Measurements from ENCODE around the gene C1QTNF6. TPM values are rescaled to one million over a fixed set of nuclear protein-coding genes. Genes with fewer than 3 reads are reported as not detected.
A peak's percentile ranks its signal among the peaks of the same experiment; 100 is the strongest.

C1QTNF6 gene
- total RNA-seq, 1 donor from 2014 or later = 5.3 TPM

DNA sequence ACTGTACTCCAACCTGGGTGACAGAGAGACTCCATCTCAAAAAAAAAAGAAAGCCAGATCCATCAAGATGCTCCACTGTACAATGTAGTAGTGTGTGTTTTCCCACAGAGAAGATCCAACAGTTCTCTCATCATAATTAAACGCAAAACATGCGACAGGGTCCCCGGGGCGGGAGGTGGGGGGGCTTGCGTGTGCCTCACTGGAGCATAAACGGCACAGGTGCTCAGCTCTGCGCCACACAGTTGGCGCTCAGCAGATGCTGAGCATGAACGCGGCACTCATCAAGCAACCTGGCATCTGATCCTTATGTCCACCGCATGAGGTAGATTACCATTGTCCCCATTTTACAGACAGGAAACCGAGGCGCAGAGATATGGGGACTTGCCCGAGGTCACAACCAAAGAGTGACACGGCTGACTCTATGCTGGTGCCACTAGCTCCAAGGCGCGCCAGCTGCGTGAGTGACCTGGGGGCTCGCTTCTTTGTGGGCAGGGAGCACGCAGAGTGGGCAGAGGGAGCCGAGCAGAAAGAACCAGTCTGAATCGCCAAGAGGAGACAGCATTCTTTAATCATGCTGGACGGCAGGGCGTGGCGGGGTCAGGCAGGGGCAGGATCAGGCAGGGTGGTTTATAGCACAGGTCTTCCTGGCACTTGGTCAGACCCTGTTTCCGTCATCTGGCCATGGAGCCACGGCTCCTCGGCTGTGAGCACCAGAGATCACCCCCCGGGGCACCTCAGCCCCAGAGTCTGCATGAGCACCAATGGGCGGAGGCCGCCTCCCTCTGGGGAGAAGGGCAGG, 8.2 kb downstream of the C1QTNF6 start:
- TF ChIP-seq, protein P1, sequence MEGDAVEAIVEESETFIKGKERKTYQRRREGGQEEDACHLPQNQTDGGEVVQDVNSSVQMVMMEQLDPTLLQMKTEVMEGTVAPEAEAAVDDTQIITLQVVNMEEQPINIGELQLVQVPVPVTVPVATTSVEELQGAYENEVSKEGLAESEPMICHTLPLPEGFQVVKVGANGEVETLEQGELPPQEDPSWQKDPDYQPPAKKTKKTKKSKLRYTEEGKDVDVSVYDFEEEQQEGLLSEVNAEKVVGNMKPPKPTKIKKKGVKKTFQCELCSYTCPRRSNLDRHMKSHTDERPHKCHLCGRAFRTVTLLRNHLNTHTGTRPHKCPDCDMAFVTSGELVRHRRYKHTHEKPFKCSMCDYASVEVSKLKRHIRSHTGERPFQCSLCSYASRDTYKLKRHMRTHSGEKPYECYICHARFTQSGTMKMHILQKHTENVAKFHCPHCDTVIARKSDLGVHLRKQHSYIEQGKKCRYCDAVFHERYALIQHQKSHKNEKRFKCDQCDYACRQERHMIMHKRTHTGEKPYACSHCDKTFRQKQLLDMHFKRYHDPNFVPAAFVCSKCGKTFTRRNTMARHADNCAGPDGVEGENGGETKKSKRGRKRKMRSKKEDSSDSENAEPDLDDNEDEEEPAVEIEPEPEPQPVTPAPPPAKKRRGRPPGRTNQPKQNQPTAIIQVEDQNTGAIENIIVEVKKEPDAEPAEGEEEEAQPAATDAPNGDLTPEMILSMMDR (IDR thresholded peaks at IDR 0.05) = no peak
- Histone ChIP-seq H3K9me3 (no peaks in the 10 kb centered on the region), H3K4me1 (peaks cover 54% of the 10 kb centered on the region), H3K36me3 (peaks cover 7% of the 10 kb centered on the region), H3K4me3 (no peak overlapping the region), H3K27me3 (ENCODE audit: low read depth) (no peaks in the 10 kb centered on the region), H3K27ac (peak overlapping the region; percentile 58)
- ATAC-seq (no peak), DNase-seq (peak; percentile 44)
- intact Hi-C loops (cut with DNase I) = no loop called here

DNA sequence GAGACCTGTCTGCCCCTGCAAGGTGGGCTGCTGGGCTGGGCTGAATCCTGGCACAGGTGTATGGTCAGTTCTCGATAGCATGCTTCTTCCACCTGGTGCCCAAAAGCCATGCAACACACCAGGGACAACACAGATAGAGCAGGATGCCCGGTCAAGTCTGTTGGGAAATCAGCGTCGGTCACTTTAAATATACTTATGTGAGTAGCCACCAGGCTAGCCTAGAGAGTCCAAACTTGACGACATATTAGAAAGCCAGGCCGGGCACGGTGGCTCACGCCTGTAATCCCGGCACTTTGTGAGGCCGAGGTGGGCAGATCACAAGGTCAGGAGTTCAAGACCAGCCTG, 8.9 kb downstream of the C1QTNF6 start:
- Histone ChIP-seq H3K9me3 (no peaks in the 10 kb centered on the region), H3K4me3 (no peak overlapping the region), H3K36me3 (peaks cover 7% of the 10 kb centered on the region), H3K4me1 (peaks cover 54% of the 10 kb centered on the region), H3K27ac (peak overlapping the region; percentile 42), H3K27me3 (ENCODE audit: low read depth) (no peaks in the 10 kb centered on the region)
- ATAC-seq = no peak
- TF ChIP-seq, protein P1 (IDR thresholded peaks at IDR 0.05) = no peak
- no peak for DNase-seq
- intact Hi-C loops (cut with DNase I) = no loop called here

DNA sequence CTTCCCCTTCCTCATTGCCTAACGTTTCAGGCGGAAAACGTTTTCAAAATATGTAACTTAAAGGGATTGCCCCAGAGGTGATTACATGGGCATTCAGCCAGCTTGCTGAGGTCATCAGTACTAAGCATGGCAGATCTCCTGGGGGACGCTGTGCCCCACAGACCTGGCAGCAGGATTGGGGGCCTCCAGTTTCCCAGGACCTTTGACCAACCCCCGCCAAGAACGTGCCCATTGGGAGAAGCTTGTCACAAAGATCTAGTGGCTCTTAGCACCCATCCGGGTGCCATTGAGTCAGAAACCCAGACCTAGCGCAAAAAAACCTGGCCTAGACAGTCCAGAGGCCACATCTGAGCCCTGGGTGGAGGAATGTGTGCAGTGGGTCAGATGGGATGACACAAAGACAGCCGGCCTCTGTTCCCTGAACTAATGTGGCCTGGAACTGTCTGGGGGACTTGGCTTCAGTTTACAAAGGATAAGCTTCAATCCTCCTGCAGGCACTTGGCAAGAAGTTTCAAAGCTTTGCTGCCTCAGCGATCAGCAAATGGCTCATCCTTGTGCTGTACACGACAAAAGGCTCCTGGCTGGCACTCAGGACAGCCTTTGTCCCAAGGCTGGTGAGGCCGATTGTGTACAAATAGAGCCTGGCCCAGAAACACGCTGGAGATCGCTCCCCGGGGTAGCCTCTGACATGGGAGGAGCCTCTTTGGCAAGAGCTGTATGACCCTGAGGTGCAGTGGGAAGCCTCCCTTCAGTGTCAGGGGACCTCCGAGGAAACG, 9.5 kb downstream of the C1QTNF6 start:
- peaks cover 54% of the 10 kb centered on the region for H3K4me1 ChIP-seq
- H3K27me3 ChIP-seq (ENCODE audit: low read depth) = no peaks in the 10 kb centered on the region
- peak overlapping the region; percentile 42 for H3K27ac ChIP-seq
- TF ChIP-seq, protein P1 (IDR thresholded peaks at IDR 0.05) = no peak
- H3K9me3 ChIP-seq = no peaks in the 10 kb centered on the region
- DNase-seq (peak; percentile 61), ATAC-seq (peak in 1 of 2 donors; percentile 31)
- peaks cover 7% of the 10 kb centered on the region for H3K36me3 ChIP-seq
- H3K4me3 ChIP-seq = no peak overlapping the region
- intact Hi-C loops (cut with DNase I) = no loop called here

DNA sequence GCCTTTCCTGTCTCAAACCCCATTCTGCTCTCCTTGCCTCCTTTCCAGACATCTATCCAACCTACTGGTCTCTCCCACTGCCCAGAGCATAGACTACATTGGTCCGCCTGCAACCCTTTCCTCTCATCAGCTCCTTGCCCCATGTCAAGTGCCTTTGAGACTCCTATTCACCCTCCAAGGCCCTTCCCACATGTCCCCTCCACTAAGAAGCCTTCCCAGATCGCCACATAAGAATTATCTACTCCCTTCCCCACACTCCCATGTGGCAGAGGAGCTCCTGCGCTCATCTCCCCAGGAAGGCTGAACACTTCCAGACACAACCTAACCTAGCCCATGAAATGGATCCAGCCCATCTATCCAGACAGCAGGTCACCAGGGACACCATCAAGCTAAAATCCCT, 10.3 kb downstream of the C1QTNF6 start:
- ATAC-seq = no peak
- TF ChIP-seq, protein P1 (IDR thresholded peaks at IDR 0.05) = no peak
- Histone ChIP-seq H3K27ac (no peak overlapping the region), H3K4me1 (peaks cover 54% of the 10 kb centered on the region), H3K36me3 (peaks cover 7% of the 10 kb centered on the region), H3K27me3 (ENCODE audit: low read depth) (no peaks in the 10 kb centered on the region), H3K9me3 (no peaks in the 10 kb centered on the region), H3K4me3 (no peak overlapping the region)
- DNase-seq = no peak
- intact Hi-C loops (cut with DNase I) = no loop called here

DNA sequence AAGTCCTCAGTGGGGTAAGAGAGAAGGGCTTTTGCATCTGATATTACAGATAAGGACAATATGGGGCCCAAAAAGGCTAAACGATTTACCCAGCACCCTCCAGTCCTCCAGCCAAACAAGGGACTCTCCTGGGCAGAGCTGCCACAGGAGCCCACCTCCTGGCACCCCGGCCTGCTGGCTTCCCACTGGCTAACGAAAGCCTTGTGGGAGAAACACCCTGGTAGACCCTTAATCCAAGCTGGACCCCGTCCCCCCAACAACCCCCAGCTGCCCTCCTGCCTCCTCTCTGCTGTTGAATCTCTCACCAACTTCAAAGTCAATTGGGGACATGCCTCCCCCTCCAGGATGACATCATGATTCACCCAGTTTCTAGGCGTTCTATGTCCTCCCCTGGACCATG, 10.8 kb downstream of the C1QTNF6 start:
- TF ChIP-seq, protein P1 (IDR thresholded peaks at IDR 0.05) = no peak
- H3K4me1 ChIP-seq = peaks cover 54% of the 10 kb centered on the region
- H3K27ac ChIP-seq = peak overlapping the region; percentile 65
- intact Hi-C loops (cut with DNase I) = no loop called here
- H3K27me3 ChIP-seq (ENCODE audit: low read depth) = no peaks in the 10 kb centered on the region
- ATAC-seq (no peak), DNase-seq (no peak)
- no peak overlapping the region for H3K4me3 ChIP-seq
- H3K36me3 ChIP-seq = peaks cover 7% of the 10 kb centered on the region
- no peaks in the 10 kb centered on the region for H3K9me3 ChIP-seq

All from lower lobe of right lung (tissue), 2 donors.